ENCODE results near the gene TMEM259.

TMEM259 gene

DNA sequence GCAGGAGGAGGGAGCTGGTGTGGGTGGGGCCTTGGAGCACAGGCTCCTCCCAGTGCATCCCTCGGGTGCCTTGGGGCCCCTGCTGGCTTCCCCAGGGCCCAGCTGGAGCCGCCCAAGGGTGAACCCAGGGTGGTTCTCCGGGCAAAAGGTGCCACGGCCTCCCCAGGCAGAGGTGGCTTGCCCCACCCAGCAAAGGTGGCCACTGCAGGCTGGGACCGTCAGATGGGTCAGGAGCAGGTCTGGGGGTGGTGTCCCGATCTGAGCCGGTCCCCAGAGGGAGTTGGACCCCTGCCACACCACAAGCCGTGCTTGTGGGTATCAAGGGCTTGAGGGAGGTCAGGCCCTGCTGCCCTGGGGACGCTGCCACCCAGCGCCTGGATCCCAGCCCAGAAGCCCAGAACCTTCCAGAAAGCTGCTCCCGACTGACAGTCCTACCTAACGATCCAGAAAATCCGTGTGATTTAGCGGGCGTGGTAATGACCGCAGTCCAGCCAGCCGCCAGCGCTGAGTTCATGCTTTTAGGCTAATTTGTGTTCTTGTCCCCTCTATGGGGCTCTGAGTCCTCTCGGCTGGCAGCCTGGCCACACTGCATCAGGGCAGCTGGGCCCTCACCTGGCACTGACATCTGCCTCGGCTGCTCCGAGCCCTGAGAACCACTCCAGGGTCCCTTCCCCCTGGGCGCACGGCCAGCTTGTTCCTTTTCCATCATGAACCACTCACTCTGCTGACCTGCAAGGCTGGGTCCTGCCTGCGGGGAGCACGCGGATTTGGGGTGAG is 25.7 kb downstream of the TMEM259 start:
- no peak for TF ChIP-seq TAF1 (IDR thresholded peaks at IDR 0.05; ENCODE audit: low read depth)
- TF ChIP-seq RAD21 (IDR thresholded peaks at IDR 0.05; ENCODE audit: low read depth): no peak
- TF ChIP-seq NFIC (IDR thresholded peaks at IDR 0.05): peak; percentile 87
- no peak for TF ChIP-seq CEBPB (IDR thresholded peaks at IDR 0.05)
- TF ChIP-seq, protein P1, sequence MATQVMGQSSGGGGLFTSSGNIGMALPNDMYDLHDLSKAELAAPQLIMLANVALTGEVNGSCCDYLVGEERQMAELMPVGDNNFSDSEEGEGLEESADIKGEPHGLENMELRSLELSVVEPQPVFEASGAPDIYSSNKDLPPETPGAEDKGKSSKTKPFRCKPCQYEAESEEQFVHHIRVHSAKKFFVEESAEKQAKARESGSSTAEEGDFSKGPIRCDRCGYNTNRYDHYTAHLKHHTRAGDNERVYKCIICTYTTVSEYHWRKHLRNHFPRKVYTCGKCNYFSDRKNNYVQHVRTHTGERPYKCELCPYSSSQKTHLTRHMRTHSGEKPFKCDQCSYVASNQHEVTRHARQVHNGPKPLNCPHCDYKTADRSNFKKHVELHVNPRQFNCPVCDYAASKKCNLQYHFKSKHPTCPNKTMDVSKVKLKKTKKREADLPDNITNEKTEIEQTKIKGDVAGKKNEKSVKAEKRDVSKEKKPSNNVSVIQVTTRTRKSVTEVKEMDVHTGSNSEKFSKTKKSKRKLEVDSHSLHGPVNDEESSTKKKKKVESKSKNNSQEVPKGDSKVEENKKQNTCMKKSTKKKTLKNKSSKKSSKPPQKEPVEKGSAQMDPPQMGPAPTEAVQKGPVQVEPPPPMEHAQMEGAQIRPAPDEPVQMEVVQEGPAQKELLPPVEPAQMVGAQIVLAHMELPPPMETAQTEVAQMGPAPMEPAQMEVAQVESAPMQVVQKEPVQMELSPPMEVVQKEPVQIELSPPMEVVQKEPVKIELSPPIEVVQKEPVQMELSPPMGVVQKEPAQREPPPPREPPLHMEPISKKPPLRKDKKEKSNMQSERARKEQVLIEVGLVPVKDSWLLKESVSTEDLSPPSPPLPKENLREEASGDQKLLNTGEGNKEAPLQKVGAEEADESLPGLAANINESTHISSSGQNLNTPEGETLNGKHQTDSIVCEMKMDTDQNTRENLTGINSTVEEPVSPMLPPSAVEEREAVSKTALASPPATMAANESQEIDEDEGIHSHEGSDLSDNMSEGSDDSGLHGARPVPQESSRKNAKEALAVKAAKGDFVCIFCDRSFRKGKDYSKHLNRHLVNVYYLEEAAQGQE (IDR thresholded peaks at IDR 0.05; ENCODE audit: low read depth): no peak
- peak; percentile 42; the same call in 1 of the 2 replicates for TF ChIP-seq MAX (IDR thresholded peaks at IDR 0.05)
- no peak for TF ChIP-seq YY1 (IDR thresholded peaks at IDR 0.05; ENCODE audit: low read depth)
- TF ChIP-seq ZBTB7A (IDR thresholded peaks at IDR 0.05; ENCODE audit: low read depth): 0 out of 2 replicates have a peak, but pooled peaks have one; percentile 32
- TF ChIP-seq EGR1 (IDR thresholded peaks at IDR 0.05): no peak
- TF ChIP-seq TEAD4 (IDR thresholded peaks at IDR 0.05): no peak
- peak; percentile 25; the same call in 1 of the 2 replicates for TF ChIP-seq EP300 (IDR thresholded peaks at IDR 0.05; ENCODE audit: borderline replicate concordance)
- TF ChIP-seq FOXM1 (IDR thresholded peaks at IDR 0.05; ENCODE audit: borderline replicate concordance, low read depth): no peak
- TF ChIP-seq USF1 (IDR thresholded peaks at IDR 0.05): no peak
- no peak for TF ChIP-seq CREB1 (IDR thresholded peaks at IDR 0.05; ENCODE audit: low read depth)
- TF ChIP-seq TCF12 (IDR thresholded peaks at IDR 0.05; ENCODE audit: low read depth): peak; percentile 47; the same call in 1 of the 2 replicates

GRCh38 chr19:994516-994915 is 26.4 kb downstream of the TMEM259 start:
- TF ChIP-seq YY1 (IDR thresholded peaks at IDR 0.05; ENCODE audit: low read depth): no peak
- TF ChIP-seq TAF1 (IDR thresholded peaks at IDR 0.05; ENCODE audit: low read depth): no peak
- no peak for TF ChIP-seq RAD21 (IDR thresholded peaks at IDR 0.05; ENCODE audit: low read depth)
- TF ChIP-seq ZBTB7A (IDR thresholded peaks at IDR 0.05; ENCODE audit: low read depth): no peak
- no peak for TF ChIP-seq TEAD4 (IDR thresholded peaks at IDR 0.05)
- TF ChIP-seq USF1 (IDR thresholded peaks at IDR 0.05): no peak
- TF ChIP-seq NFIC (IDR thresholded peaks at IDR 0.05): no peak

DNA sequence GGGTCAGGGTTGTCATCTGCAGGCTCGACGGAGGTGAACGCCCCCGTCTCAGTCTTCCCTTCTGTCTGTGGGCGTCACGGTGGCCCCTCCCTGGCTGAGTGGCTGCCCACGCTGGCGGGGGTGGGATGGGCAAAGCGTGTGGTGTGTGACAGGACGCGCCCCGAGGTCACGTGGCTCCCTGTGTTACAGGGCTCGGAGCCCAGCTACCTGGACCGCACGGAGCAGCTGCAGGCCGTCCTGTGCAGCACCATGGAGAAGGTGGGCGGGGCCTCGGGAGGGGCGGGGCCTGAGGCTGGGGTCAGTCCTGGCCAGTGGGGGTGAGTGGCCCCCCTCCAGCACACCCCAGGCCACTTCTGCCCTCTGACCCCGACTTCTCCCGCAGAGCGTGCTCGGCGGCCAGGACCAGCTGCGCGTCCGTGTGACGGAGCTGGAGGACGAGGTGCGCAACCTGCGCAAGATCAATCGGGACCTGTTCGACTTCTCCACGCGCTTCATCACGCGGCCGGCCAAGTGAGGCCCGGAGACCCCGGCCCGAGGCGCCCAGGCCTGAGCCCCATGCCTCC is 27.0 kb downstream of the TMEM259 start:
- TF ChIP-seq YY1 (IDR thresholded peaks at IDR 0.05; ENCODE audit: low read depth): no peak
- no peak for TF ChIP-seq TEAD4 (IDR thresholded peaks at IDR 0.05)
- TF ChIP-seq USF1 (IDR thresholded peaks at IDR 0.05): no peak
- TF ChIP-seq EGR1 (IDR thresholded peaks at IDR 0.05): no peak
- TF ChIP-seq ZBTB7A (IDR thresholded peaks at IDR 0.05; ENCODE audit: low read depth): no peak
- TF ChIP-seq TCF12 (IDR thresholded peaks at IDR 0.05; ENCODE audit: low read depth): no peak
- TF ChIP-seq NFIC (IDR thresholded peaks at IDR 0.05): no peak
- TF ChIP-seq FOXM1 (IDR thresholded peaks at IDR 0.05; ENCODE audit: borderline replicate concordance, low read depth): no peak
- no peak for TF ChIP-seq CEBPB (IDR thresholded peaks at IDR 0.05)
- TF ChIP-seq, protein P1 (IDR thresholded peaks at IDR 0.05; ENCODE audit: low read depth): no peak
- no peak for TF ChIP-seq MAX (IDR thresholded peaks at IDR 0.05)
- no peak for TF ChIP-seq TAF1 (IDR thresholded peaks at IDR 0.05; ENCODE audit: low read depth)
- no peak for TF ChIP-seq EP300 (IDR thresholded peaks at IDR 0.05; ENCODE audit: borderline replicate concordance)
- TF ChIP-seq CREB1 (IDR thresholded peaks at IDR 0.05; ENCODE audit: low read depth): no peak
- TF ChIP-seq RAD21 (IDR thresholded peaks at IDR 0.05; ENCODE audit: low read depth): no peak

GRCh38 chr19:993361-993830 is 27.5 kb downstream of the TMEM259 start:
- TF ChIP-seq EP300 (IDR thresholded peaks at IDR 0.05; ENCODE audit: borderline replicate concordance): no peak
- no peak for TF ChIP-seq USF1 (IDR thresholded peaks at IDR 0.05)
- TF ChIP-seq TAF1 (IDR thresholded peaks at IDR 0.05; ENCODE audit: low read depth): no peak
- no peak for TF ChIP-seq CEBPB (IDR thresholded peaks at IDR 0.05)
- no peak for TF ChIP-seq ZBTB7A (IDR thresholded peaks at IDR 0.05; ENCODE audit: low read depth)
- no peak for TF ChIP-seq TEAD4 (IDR thresholded peaks at IDR 0.05)
- no peak for TF ChIP-seq MAX (IDR thresholded peaks at IDR 0.05)
- TF ChIP-seq FOXM1 (IDR thresholded peaks at IDR 0.05; ENCODE audit: borderline replicate concordance, low read depth): no peak
- TF ChIP-seq TCF12 (IDR thresholded peaks at IDR 0.05; ENCODE audit: low read depth): no peak
- no peak for TF ChIP-seq NFIC (IDR thresholded peaks at IDR 0.05)
- TF ChIP-seq RAD21 (IDR thresholded peaks at IDR 0.05; ENCODE audit: low read depth): no peak

Measured in Ishikawa (cell line).